Activated CD4-positive, alpha-beta T cell treated with anti-CD3 and anti-CD28 coated beads, Interleukin-2, Interleukin-4, amounts not matched to agents 100 ng/mL and 50 ng/mL, durations not matched to agents 16 hours and 8 hours (primary cell): ENCODE data around the gene NFYC.
A peak's percentile ranks its signal among the peaks of the same experiment; 100 is the strongest.

ENCODE experiments used
- DNase-seq: peaks from one replicate; pipeline ENCODE4 v3.0.0-alpha.2; 2020; ENCODE audit warnings: low spot score

NFYC gene

GRCh38 chr1:40691538-40692428 is at the start of gene NFYC:
Gene NFYC, plus strand, starts transcription at chr1:40691704. Its CDS starts 47,140 bp downstream, at chr1:40738844.
- peak; percentile 98 for DNase-seq

GRCh38 chr1:40645118-40645680 is 46.3 kb upstream of the NFYC start:
- DNase-seq, result no peak

- no peak for DNase-seq
Measured at GRCh38 chr1:40646315-40646714, 45.2 kb upstream of the NFYC start.

GRCh38 chr1:40648200-40648599 is 43.3 kb upstream of the NFYC start:
- DNase-seq, result no peak

- no peak for DNase-seq
Measured at GRCh38 chr1:40648928-40649591, 42.4 kb upstream of the NFYC start.

- no peak for DNase-seq
Measured at GRCh38 chr1:40649592-40649930, 41.9 kb upstream of the NFYC start.

- DNase-seq, result no peak
Measured at GRCh38 chr1:40650075-40650474, 41.4 kb upstream of the NFYC start.

GRCh38 chr1:40651138-40651857 is 40.2 kb upstream of the NFYC start:
- DNase-seq, result no peak

GRCh38 chr1:40652468-40652867 is 39.0 kb upstream of the NFYC start:
- no peak for DNase-seq

- DNase-seq, result no peak
Measured at GRCh38 chr1:40652979-40653378, 38.5 kb upstream of the NFYC start.

GRCh38 chr1:40653851-40654537 is 37.5 kb upstream of the NFYC start:
- DNase-seq, result no peak

- no peak for DNase-seq
Measured at GRCh38 chr1:40657046-40657445, 34.5 kb upstream of the NFYC start.

GRCh38 chr1:40658751-40659648 is 32.5 kb upstream of the NFYC start:
- no peak for DNase-seq

- DNase-seq, result no peak
Measured at GRCh38 chr1:40659649-40659947, 31.9 kb upstream of the NFYC start.

GRCh38 chr1:40661678-40662077 is 29.8 kb upstream of the NFYC start:
- DNase-seq, result no peak

- DNase-seq, result no peak
Measured at GRCh38 chr1:40662151-40662550, 29.4 kb upstream of the NFYC start.

- peak; percentile 38 for DNase-seq
Measured at GRCh38 chr1:40662864-40663263, 28.6 kb upstream of the NFYC start.

GRCh38 chr1:40663324-40664166 is 28.0 kb upstream of the NFYC start:
- DNase-seq, result no peak

GRCh38 chr1:40664167-40664537 is 27.4 kb upstream of the NFYC start:
- no peak for DNase-seq

GRCh38 chr1:40664791-40665190 is 26.7 kb upstream of the NFYC start:
- DNase-seq, result no peak
